WTC11 (cell line): ENCODE results near the gene CLDN17. TPM values are rescaled to one million over a fixed set of nuclear protein-coding genes. Genes with fewer than 3 reads are reported as not detected.

Experiments used
- ATAC-seq: fragments of 200-7000 bp; cut with Tn5 transposase; 2 replicates; pipeline ENCODE4 v1.10.0; 2021; ENCODE audit warnings: mild to moderate bottlenecking, moderate library complexity
- CTCF ChIA-PET: fragments of 300-600 bp; sonication (Branson Sonifier 250); formaldehyde crosslinking; loops from one replicate; lab custom pipeline; 2021; ENCODE audit warnings: antibody characterized with exemption; lab: Charles Lee
- POLR2A ChIA-PET: fragments of 350-600 bp; sonication (Branson Sonifier 250); formaldehyde crosslinking; loops from one replicate; lab custom pipeline; 2021; ENCODE audit warnings: antibody characterized with exemption; lab: Charles Lee
- DNase-seq: peaks from one replicate; pipeline ENCODE4 v3.0.0; 2021; ENCODE audit warnings: low spot score
- H3K27ac Mint-ChIP-seq: 2 replicates; pipeline ENCODE4 v1.8.0; 2021; ENCODE audit warnings: mixed read lengths
- H3K27me3 Mint-ChIP-seq: 2 replicates; pipeline ENCODE4 v1.8.0; 2021; ENCODE audit warnings: low read depth, mild to moderate bottlenecking, moderate library complexity, mixed read lengths
- H3K36me3 Mint-ChIP-seq: 2 replicates; pipeline ENCODE4 v1.8.0; 2021; ENCODE audit warnings: mixed read lengths
- H3K4me1 Mint-ChIP-seq: 2 replicates; pipeline ENCODE4 v1.8.0; 2022; ENCODE audit warnings: mixed read lengths
- H3K4me3 Mint-ChIP-seq: 2 replicates; pipeline ENCODE4 v1.8.0; 2021; ENCODE audit warnings: mild to moderate bottlenecking, moderate library complexity, mixed read lengths
- H3K9me3 Mint-ChIP-seq: 2 replicates; pipeline ENCODE4 v1.8.0; 2021; ENCODE audit warnings: mixed read lengths
- AFF4 ChIP-seq: sonication (generic); formaldehyde crosslinking; IDR thresholded peaks from 2 replicates; pipeline ENCODE4 v1.8.1; 2023; ENCODE audit warnings: mild to moderate bottlenecking, missing genetic modification reagents, borderline replicate concordance
- AR ChIP-seq: fragments of 250-450 bp; sonication (Bioruptor Pico); IDR thresholded peaks from 2 replicates; pipeline ENCODE4 v1.9.0; 2021; ENCODE audit warnings: mild to moderate bottlenecking
- ARID4B ChIP-seq: sonication (generic); formaldehyde crosslinking; IDR thresholded peaks from 2 replicates; pipeline ENCODE4 v1.8.0; 2023; ENCODE audit warnings: missing genetic modification reagents, mild to moderate bottlenecking, borderline replicate concordance
- CBFB ChIP-seq: sonication (generic); formaldehyde crosslinking; IDR thresholded peaks from 2 replicates; pipeline ENCODE4 v1.8.1; 2022; ENCODE audit warnings: mild to moderate bottlenecking, low read depth, missing genetic modification reagents
- FOXK1 ChIP-seq: sonication (generic); formaldehyde crosslinking; IDR thresholded peaks from 2 replicates; pipeline ENCODE4 v1.8.0; 2022; ENCODE audit warnings: mild to moderate bottlenecking, moderate library complexity, missing genetic modification reagents
- IRF1 ChIP-seq: sonication (generic); formaldehyde crosslinking; IDR thresholded peaks from 2 replicates; pipeline ENCODE4 v1.8.0; 2023; ENCODE audit warnings: missing genetic modification reagents
- JUN ChIP-seq: sonication (generic); formaldehyde crosslinking; IDR thresholded peaks from 2 replicates; pipeline ENCODE4 v1.8.0; 2023; ENCODE audit warnings: mild to moderate bottlenecking, missing genetic modification reagents
- MYBL2 ChIP-seq: sonication (generic); formaldehyde crosslinking; IDR thresholded peaks from 2 replicates; pipeline ENCODE4 v1.8.1; 2023; ENCODE audit warnings: mild to moderate bottlenecking, moderate library complexity, missing genetic modification reagents
- NFYB ChIP-seq: sonication (generic); formaldehyde crosslinking; conservative IDR thresholded peaks from 2 replicates; pipeline ENCODE4 v1.8.0; 2022; ENCODE audit warnings: low read depth, missing genetic modification reagents
- PRRX2 ChIP-seq: fragments of 250-450 bp; sonication (Bioruptor Pico); IDR thresholded peaks from 2 replicates; pipeline ENCODE4 v1.8.0; 2021; ENCODE audit warnings: mild to moderate bottlenecking
- RORB ChIP-seq: fragments of 250-450 bp; sonication (Bioruptor Pico); IDR thresholded peaks from 2 replicates; pipeline ENCODE4 v1.9.0; 2021; ENCODE audit warnings: mild to moderate bottlenecking
- SOX15 ChIP-seq: fragments of 250-450 bp; sonication (Bioruptor Pico); IDR thresholded peaks from 2 replicates; pipeline ENCODE4 v1.9.0; 2021; ENCODE audit warnings: mild to moderate bottlenecking
- TEAD4 ChIP-seq: sonication (generic); formaldehyde crosslinking; IDR thresholded peaks from 2 replicates; pipeline ENCODE4 v1.8.0; 2022; ENCODE audit warnings: mild to moderate bottlenecking, missing genetic modification reagents
- TP53 ChIP-seq: sonication (generic); formaldehyde crosslinking; IDR thresholded peaks from 2 replicates; pipeline ENCODE4 v1.8.1; 2023; ENCODE audit warnings: mild to moderate bottlenecking, missing genetic modification reagents
- ZNF263 ChIP-seq: sonication (generic); formaldehyde crosslinking; IDR thresholded peaks from 2 replicates; pipeline ENCODE4 v1.8.1; 2022; ENCODE audit warnings: low read depth, mild to moderate bottlenecking, moderate library complexity, missing genetic modification reagents
- ZNF423 ChIP-seq: fragments of 250-450 bp; sonication (Bioruptor Pico); IDR thresholded peaks from 2 replicates; pipeline ENCODE4 v2.1.2; 2022; ENCODE audit warnings: mild to moderate bottlenecking, moderate library complexity
- total RNA-seq: library from RNA; stranded (reverse); gene quantifications from 3 replicates; pipeline ENCODE4 v1.2.3, GENCODE V29; 2021
- TF ChIP-seq, protein P1 (sequence below): fragments of 250-450 bp; sonication (Bioruptor Pico); IDR thresholded peaks from 2 replicates; pipeline ENCODE4 v1.9.0; 2021; ENCODE audit warnings: moderate library complexity, mild to moderate bottlenecking, inconsistent platforms, borderline replicate concordance
- TF ChIP-seq, protein P2 (sequence below): sonication (generic); formaldehyde crosslinking; IDR thresholded peaks from 2 replicates; pipeline ENCODE4 v1.8.0; 2022; ENCODE audit warnings: mild to moderate bottlenecking, missing genetic modification reagents
- TF ChIP-seq, protein P3 (sequence below): fragments of 250-450 bp; sonication (Bioruptor Pico); IDR thresholded peaks from 2 replicates; pipeline ENCODE4 v1.9.0; 2021; ENCODE audit warnings: mild to moderate bottlenecking
- TF ChIP-seq, protein P4 (sequence below): fragments of 250-450 bp; sonication (Bioruptor Pico); IDR thresholded peaks from 2 replicates; pipeline ENCODE4 v1.8.0; 2021; ENCODE audit warnings: mild to moderate bottlenecking

Gene CLDN17
- total RNA-seq, 1 experiment from 2014 or later, result not detected

DNA sequence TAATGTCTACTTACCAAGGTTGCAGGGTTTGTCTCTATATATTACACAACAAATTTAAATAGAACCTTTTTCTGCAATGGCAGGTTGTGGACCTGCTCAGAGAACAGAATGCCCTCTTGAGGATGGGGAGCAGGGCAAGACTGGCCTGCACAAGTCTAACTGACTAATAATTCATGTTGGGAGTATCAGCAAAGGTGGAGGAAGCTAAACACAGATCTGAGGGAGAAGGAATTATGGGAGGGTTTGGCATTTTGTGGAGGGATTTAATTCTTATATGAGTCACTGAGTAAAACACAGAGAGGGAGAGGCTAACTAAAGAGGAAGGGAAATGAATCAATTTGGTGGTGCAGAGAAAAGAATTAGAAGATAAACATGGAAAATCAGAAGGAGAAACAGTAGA lies 40.0 kb downstream of the CLDN17 start:
- peaks cover 6% of the 10 kb centered on the region; the same call in 1 of the 2 replicates for H3K4me1 Mint-ChIP-seq
- ChIA-PET POLR2A (no interaction called here), CTCF (no interaction called here)
- DNase-seq, result no peak
- H3K27me3 Mint-ChIP-seq, result no peaks in the 10 kb centered on the region
- H3K9me3 Mint-ChIP-seq, result no peaks in the 10 kb centered on the region
- H3K4me3 Mint-ChIP-seq, result no peak overlapping the region
- ATAC-seq, result no peak
- H3K27ac Mint-ChIP-seq, result no peak overlapping the region
- no peaks in the 10 kb centered on the region for H3K36me3 Mint-ChIP-seq
- TF ChIP-seq, protein P1, sequence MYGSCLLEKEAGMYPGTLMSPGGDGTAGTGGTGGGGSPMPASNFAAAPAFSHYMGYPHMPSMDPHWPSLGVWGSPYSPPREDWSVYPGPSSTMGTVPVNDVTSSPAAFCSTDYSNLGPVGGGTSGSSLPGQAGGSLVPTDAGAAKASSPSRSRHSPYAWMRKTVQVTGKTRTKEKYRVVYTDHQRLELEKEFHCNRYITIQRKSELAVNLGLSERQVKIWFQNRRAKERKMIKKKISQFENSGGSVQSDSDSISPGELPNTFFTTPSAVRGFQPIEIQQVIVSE (CRISPR knock-in tag), result no peak
- TF ChIP-seq SOX15 (CRISPR knock-in tag) (no peak), ZNF423 (CRISPR knock-in tag) (no peak), NFYB (CRISPR knock-in tag) (no peak), JUN (no peak), PRRX2 (CRISPR knock-in tag) (no peak), ZNF263 (no peak), TEAD4 (no peak), TP53 (CRISPR knock-in tag) (no peak), MYBL2 (CRISPR knock-in tag) (no peak), AR (CRISPR knock-in tag) (no peak), CBFB (no peak), AFF4 (CRISPR knock-in tag) (no peak), FOXK1 (CRISPR knock-in tag) (no peak), RORB (CRISPR knock-in tag) (no peak)
- TF ChIP-seq, protein P2, sequence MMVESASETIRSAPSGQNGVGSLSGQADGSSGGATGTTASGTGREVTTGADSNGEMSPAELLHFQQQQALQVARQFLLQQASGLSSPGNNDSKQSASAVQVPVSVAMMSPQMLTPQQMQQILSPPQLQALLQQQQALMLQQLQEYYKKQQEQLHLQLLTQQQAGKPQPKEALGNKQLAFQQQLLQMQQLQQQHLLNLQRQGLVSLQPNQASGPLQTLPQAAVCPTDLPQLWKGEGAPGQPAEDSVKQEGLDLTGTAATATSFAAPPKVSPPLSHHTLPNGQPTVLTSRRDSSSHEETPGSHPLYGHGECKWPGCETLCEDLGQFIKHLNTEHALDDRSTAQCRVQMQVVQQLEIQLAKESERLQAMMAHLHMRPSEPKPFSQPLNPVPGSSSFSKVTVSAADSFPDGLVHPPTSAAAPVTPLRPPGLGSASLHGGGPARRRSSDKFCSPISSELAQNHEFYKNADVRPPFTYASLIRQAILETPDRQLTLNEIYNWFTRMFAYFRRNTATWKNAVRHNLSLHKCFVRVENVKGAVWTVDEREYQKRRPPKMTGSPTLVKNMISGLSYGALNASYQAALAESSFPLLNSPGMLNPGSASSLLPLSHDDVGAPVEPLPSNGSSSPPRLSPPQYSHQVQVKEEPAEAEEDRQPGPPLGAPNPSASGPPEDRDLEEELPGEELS (CRISPR knock-in tag), result no peak
- TF ChIP-seq, protein P3, sequence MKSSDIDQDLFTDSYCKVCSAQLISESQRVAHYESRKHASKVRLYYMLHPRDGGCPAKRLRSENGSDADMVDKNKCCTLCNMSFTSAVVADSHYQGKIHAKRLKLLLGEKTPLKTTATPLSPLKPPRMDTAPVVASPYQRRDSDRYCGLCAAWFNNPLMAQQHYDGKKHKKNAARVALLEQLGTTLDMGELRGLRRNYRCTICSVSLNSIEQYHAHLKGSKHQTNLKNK (CRISPR knock-in tag), result no peak

DNA sequence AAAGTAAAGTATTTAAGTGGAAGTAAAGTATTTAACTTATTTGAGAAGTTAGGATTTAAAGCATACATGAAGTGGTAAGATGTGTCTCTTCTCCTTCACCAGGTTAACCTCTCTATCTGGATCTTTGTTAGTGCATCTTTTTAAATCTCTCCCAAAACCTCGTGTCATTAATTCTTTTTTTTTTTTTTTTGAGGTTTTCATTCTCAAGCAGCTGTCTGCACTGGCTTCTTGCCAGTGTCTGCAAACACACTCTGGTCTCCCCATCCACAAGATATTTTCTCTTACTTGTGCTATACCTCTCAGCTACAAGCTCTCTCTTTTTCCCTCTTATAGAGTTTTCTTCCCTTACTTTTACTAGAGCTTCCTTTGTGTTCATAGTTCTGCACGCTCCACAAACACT lies 49.0 kb downstream of the CLDN17 start:
- no peaks in the 10 kb centered on the region for H3K4me1 Mint-ChIP-seq
- ChIA-PET CTCF (no interaction called here), POLR2A (no interaction called here)
- ATAC-seq (no peak), DNase-seq (no peak)
- no peak overlapping the region for H3K27ac Mint-ChIP-seq
- no peaks in the 10 kb centered on the region for H3K36me3 Mint-ChIP-seq
- H3K27me3 Mint-ChIP-seq, result no peaks in the 10 kb centered on the region
- no peak overlapping the region for H3K4me3 Mint-ChIP-seq
- H3K9me3 Mint-ChIP-seq, result no peaks in the 10 kb centered on the region
- TF ChIP-seq IRF1 (CRISPR knock-in tag), result no peak
- TF ChIP-seq, protein P4, sequence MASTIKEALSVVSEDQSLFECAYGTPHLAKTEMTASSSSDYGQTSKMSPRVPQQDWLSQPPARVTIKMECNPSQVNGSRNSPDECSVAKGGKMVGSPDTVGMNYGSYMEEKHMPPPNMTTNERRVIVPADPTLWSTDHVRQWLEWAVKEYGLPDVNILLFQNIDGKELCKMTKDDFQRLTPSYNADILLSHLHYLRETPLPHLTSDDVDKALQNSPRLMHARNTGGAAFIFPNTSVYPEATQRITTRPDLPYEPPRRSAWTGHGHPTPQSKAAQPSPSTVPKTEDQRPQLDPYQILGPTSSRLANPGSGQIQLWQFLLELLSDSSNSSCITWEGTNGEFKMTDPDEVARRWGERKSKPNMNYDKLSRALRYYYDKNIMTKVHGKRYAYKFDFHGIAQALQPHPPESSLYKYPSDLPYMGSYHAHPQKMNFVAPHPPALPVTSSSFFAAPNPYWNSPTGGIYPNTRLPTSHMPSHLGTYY, result no peak
- no peak for TF ChIP-seq ARID4B (CRISPR knock-in tag)
